Activated CD4-positive, alpha-beta T cell treated with anti-CD3 and anti-CD28 coated beads, Interleukin-2, amount 10 ng/mL, durations not matched to agents 24 days and 14 days (primary cell): ENCODE results near the gene BRD3OS. TPM values are rescaled to one million over a fixed set of nuclear protein-coding genes. Genes with fewer than 3 reads are reported as not detected.

ENCODE experiments used
- DNase-seq: peaks from one replicate; pipeline ENCODE4 v3.0.0; 2022
- H3K27ac Mint-ChIP-seq: one replicate; pipeline ENCODE4 v1.8.0; 2022; ENCODE audit warnings: mild to moderate bottlenecking, mixed read lengths
- H3K27me3 Mint-ChIP-seq: one replicate; pipeline ENCODE4 v1.8.0; 2022; ENCODE audit warnings: mixed read lengths
- H3K36me3 Mint-ChIP-seq: one replicate; pipeline ENCODE4 v1.8.0; 2022; ENCODE audit warnings: low read depth, mild to moderate bottlenecking, mixed read lengths
- H3K4me1 Mint-ChIP-seq: one replicate; pipeline ENCODE4 v1.8.0; 2021; ENCODE audit warnings: mixed read lengths
- H3K4me3 Mint-ChIP-seq: one replicate; pipeline ENCODE4 v1.8.0; 2022; ENCODE audit warnings: mild to moderate bottlenecking, moderate library complexity, mixed read lengths
- H3K9me3 Mint-ChIP-seq: one replicate; pipeline ENCODE4 v1.8.0; 2021; ENCODE audit warnings: mixed read lengths
- intact Hi-C: fragments of 100-400 bp; cut with micrococcal nuclease; formaldehyde crosslinking; loops from one replicate; pipeline ENCODE4 v1.15.1; 2023
- total RNA-seq: library from RNA; stranded (reverse); gene quantifications from 2 replicates; pipeline ENCODE4 v1.2.3, GENCODE V29; 2022

The BRD3OS gene, protein sequence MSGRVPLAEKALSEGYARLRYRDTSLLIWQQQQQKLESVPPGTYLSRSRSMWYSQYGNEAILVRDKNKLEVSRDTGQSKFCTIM
- 12.6 and 14.9 TPM in 2 replicates for total RNA-seq

DNA sequence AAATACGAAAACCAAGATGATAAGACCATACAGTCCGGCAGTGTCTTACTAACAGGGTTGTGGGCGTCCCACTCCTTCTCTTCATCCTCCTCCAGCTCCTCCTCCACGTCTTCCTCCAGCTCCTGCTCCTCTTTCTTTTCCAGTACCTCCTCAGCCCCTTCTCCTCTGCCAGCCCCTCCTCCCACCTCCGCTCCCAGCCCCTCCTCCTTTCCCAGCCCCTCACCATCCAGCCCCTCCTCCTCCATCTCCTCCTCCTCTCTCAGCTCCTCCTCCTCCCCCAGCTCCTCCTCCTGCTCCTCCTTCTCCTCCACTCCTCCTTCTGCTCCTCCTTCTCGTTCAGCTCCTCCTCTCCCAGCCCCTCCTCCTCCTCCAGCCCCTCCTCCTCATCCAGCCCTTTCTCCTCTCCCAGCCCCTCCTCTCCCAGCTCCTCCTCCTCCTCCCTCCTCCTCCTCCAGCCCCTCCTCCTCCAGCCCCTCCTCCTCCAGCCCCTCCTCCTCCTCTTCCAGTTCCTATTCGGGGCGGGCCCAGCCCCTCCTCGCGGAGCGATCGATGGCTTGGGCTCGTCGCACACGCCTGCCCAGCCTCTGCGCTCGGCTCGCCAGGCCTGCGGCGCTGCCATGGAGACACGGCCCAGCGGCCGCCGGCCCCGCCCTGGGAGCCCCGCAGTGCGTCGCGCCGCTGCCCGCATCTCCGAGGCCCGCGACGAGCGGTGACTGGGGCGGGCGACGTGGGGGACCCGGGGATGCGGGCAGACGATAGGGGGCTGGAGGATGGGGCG, at the start of gene BRD3OS:
Gene BRD3OS, plus strand, starts transcription at position 654 of the 778 bp plus-strand sequence. CDS start 1,267 bp downstream, outside the sequence.
- peak; percentile 97 for DNase-seq
- Mint-ChIP-seq H3K4me3 (peak within 1 kb of the TSS; percentile 83), H3K36me3 (peaks cover 8% of the 10 kb centered on the region), H3K4me1 (peaks cover 4% of the 10 kb centered on the region), H3K27ac (peak within 1 kb of the TSS; percentile 79), H3K9me3 (no peaks in the 10 kb centered on the region), H3K27me3 (no peaks in the 10 kb centered on the region)
- intact Hi-C loops = loop anchor here (1.0 to 5.0 kb wide), 4 partner anchors 33 to 139 kb away; partner anchors contain the start of genes BRD3, RNU6ATAC, VAV2 and WDR5

DNA sequence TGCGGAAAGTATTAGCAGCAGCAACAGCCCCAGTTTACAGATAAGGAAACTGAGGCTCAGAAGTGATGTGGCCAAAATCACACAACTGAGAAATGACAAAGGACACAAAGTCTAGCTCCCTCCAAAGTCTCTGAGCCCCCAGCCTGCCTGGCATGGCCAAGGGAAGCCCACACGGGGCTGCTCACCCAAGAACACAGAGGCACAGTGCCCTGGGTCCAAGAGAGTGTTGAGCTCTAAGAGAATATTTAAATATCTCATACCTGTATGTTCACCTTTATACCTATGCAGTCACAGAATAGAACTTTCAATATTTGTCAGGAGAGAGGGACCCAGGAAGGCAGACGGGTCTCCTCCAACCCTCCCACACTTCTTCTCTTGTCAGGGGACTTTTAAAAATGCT, 49.8 kb upstream of the BRD3OS start:
- H3K27me3 Mint-ChIP-seq = no peaks in the 10 kb centered on the region
- no peaks in the 10 kb centered on the region for H3K36me3 Mint-ChIP-seq
- no peak overlapping the region for H3K27ac Mint-ChIP-seq
- no peaks in the 10 kb centered on the region for H3K9me3 Mint-ChIP-seq
- intact Hi-C loops = no loop called here
- no peak overlapping the region for H3K4me3 Mint-ChIP-seq
- no peak for DNase-seq
- H3K4me1 Mint-ChIP-seq = no peaks in the 10 kb centered on the region

DNA sequence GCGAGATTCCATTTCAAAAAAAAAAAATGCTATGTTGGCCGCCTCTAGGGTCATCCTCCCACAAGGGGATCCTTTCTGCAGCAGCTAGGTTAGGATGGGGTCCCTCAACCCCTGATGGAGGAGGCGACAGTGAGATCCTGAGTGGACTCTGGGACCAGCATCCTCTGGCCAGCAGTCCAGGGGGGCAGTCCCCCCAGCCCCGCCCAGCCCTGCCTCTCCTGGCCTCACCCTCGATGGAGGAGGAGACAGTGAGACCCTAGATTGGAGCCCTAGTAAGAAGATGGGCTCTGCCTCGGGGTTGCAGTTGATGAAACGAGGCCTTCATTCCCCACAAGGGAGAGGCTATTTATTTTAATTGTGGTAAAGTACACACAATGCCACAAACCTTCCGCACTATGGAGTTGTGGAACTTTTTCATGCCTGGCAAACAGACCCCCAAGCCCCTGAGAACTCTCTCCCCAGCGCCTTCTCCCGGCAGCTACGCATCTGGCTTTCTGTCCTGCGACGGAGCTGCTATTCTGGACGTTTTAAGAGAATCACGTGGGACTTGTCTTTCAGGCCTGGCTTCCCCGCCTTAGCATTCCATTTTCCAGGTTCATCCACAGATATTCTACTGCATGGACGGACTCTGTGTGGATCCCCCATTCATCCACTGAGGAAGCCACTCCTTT, 49.0 kb upstream of the BRD3OS start:
- no peaks in the 10 kb centered on the region for H3K9me3 Mint-ChIP-seq
- H3K27ac Mint-ChIP-seq = no peak overlapping the region
- H3K27me3 Mint-ChIP-seq = no peaks in the 10 kb centered on the region
- DNase-seq = no peak
- H3K4me3 Mint-ChIP-seq = no peak overlapping the region
- intact Hi-C loops = no loop called here
- H3K4me1 Mint-ChIP-seq = no peaks in the 10 kb centered on the region
- no peaks in the 10 kb centered on the region for H3K36me3 Mint-ChIP-seq

DNA sequence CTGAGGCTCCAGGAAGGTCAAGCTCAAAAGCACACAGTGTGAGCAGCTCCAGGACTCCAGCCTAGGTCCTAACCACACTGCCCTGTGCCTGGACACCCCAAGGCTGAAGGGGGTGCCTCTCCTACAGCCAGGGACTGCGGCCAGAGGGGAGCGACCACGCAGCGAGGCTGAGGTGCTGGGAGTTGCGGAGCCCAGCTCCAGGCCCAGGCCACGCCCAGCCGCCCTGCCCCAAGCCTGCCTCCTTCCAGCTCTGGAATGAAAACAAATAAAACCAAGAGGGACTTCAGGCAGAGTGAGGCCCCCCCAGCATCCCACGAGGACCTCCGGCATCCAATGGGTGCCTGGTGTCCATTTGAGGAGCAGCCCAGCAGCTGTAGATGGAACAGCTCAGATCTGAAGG, 48.4 kb upstream of the BRD3OS start:
- H3K9me3 Mint-ChIP-seq = no peaks in the 10 kb centered on the region
- intact Hi-C loops = no loop called here
- H3K4me3 Mint-ChIP-seq = no peak overlapping the region
- no peaks in the 10 kb centered on the region for H3K36me3 Mint-ChIP-seq
- H3K4me1 Mint-ChIP-seq = no peaks in the 10 kb centered on the region
- no peaks in the 10 kb centered on the region for H3K27me3 Mint-ChIP-seq
- DNase-seq = no peak
- no peak overlapping the region for H3K27ac Mint-ChIP-seq

DNA sequence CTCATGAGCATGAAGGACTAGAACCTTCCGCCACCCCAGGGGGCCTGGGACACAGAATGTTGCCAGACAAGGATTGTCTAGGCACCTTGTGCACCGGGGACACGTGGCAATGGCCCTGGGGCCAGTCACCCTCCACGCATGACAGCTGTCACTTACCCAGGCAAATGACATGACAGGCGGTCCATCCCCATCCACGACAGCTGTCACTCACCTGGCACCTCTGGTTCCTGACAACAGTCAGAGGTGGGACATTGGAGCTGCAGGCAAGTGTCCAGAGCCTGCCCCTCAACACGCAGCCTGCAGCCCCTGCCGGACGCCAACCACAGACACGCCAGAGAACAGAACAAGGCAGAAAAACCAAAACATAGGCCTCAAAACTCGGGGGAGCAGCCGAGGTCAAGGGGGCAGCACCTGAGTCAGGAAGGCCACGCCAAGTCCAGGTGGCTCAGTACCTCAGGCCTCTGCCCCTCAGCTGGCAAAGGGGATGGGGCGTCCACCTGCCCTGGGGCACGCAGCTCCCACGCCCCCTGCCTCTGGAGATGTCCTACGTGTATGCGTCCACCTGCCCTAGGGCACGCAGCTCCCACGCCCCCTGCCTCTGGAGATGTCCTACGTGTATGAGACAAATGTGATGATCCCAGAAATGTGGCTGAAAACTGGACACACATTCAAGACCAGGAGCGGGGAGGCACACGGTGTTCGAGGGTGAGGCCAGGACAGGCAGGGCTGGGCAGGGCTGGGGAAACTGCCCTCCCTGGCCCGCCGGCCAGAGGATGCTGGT, 47.7 kb upstream of the BRD3OS start:
- no peaks in the 10 kb centered on the region for H3K27me3 Mint-ChIP-seq
- no peaks in the 10 kb centered on the region for H3K9me3 Mint-ChIP-seq
- H3K36me3 Mint-ChIP-seq = no peaks in the 10 kb centered on the region
- intact Hi-C loops = no loop called here
- H3K4me3 Mint-ChIP-seq = no peak overlapping the region
- no peak for DNase-seq
- H3K27ac Mint-ChIP-seq = no peak overlapping the region
- H3K4me1 Mint-ChIP-seq = no peaks in the 10 kb centered on the region

DNA sequence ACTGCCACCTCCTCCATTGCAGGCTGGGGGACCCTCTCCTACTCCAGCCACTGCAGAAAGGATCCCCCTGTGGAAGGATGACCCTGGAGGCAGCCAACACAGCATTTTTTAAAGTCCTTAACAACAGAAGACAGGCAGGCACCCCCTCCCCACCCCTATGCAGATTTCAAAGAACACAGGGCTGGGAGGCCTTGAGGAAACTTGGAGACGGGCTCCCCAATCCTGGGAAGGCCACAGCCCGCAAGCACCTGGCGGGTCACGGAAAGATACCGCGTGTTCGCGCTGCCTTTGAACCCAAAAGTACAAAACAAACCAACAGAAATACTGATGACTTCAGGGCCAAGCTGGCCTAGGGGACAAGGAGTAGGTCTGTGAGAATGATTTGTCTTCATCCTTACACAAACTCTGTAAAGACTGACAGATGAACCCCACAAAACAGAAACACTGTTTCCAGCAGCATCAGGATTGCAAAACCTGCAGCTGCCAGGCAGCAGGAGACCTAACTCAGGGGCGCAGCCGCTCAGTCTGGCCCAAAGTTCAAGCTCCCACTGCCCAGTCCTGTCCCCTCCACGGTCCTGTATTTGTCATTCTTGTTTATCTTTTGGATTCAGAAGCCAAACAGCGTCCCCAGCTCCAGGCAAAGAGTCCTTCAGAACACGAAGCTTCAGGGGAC, 46.9 kb upstream of the BRD3OS start:
- DNase-seq = no peak
- no peaks in the 10 kb centered on the region for H3K9me3 Mint-ChIP-seq
- H3K36me3 Mint-ChIP-seq = no peaks in the 10 kb centered on the region
- H3K27me3 Mint-ChIP-seq = no peaks in the 10 kb centered on the region
- intact Hi-C loops = no loop called here
- H3K4me3 Mint-ChIP-seq = no peak overlapping the region
- no peak overlapping the region for H3K27ac Mint-ChIP-seq
- no peaks in the 10 kb centered on the region for H3K4me1 Mint-ChIP-seq

DNA sequence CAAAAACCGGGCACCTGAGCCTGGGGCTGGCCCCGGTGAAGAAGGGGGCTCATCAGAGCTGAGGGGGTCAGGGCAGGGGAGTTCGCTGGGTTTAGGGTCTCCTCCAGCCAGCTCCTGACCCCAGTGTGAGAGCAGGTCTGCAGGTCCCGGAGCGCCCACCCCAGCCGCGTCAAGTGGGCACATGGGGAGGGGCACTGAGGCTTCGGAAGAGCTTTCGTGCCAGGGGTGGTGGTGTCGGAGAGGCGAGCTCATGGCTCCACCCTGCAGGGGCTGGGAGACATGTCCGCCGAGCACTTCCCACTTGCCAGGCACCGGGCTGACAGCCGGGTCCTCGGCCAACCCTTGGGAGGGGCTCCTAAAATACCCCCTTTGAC, 46.4 kb upstream of the BRD3OS start:
- H3K36me3 Mint-ChIP-seq = no peaks in the 10 kb centered on the region
- H3K9me3 Mint-ChIP-seq = no peaks in the 10 kb centered on the region
- H3K27me3 Mint-ChIP-seq = no peaks in the 10 kb centered on the region
- H3K4me3 Mint-ChIP-seq = no peak overlapping the region
- H3K4me1 Mint-ChIP-seq = no peaks in the 10 kb centered on the region
- H3K27ac Mint-ChIP-seq = no peak overlapping the region
- intact Hi-C loops = no loop called here
- DNase-seq = no peak

DNA sequence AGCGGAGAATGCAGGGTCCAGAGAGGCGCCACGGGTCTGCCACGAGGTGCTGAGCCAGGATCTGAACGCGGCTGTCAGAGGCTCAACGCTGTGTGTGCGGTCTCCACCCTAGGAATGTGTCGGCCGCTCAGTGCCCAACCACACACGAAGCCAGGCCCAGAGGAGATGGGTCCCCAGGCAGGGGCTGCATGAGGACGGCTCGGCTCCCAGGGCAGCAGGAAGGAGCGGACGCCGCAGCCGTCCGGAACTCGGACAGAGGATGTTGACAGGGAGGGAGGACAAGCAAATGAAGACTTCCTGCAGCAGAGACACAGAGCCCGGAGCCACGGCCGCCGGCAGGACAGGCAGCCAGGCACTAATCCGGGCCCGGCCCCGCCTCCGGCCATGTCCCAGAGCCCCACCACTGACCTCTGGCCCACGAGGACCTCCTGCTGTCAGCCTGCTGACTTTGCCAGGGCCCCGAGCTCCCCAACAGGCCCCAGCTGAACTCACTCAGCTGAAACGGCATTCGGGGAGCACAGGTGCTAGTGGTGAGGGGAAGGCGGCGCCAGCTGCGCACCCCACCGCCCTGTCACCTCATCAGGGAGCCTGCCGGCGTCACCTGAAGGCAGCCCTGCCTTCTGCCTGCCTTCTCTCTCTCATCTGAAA, 45.9 kb upstream of the BRD3OS start:
- Mint-ChIP-seq H3K36me3 (no peaks in the 10 kb centered on the region), H3K4me1 (no peaks in the 10 kb centered on the region), H3K27me3 (no peaks in the 10 kb centered on the region), H3K27ac (no peak overlapping the region), H3K4me3 (no peak overlapping the region), H3K9me3 (no peaks in the 10 kb centered on the region)
- intact Hi-C loops = no loop called here
- no peak for DNase-seq

DNA sequence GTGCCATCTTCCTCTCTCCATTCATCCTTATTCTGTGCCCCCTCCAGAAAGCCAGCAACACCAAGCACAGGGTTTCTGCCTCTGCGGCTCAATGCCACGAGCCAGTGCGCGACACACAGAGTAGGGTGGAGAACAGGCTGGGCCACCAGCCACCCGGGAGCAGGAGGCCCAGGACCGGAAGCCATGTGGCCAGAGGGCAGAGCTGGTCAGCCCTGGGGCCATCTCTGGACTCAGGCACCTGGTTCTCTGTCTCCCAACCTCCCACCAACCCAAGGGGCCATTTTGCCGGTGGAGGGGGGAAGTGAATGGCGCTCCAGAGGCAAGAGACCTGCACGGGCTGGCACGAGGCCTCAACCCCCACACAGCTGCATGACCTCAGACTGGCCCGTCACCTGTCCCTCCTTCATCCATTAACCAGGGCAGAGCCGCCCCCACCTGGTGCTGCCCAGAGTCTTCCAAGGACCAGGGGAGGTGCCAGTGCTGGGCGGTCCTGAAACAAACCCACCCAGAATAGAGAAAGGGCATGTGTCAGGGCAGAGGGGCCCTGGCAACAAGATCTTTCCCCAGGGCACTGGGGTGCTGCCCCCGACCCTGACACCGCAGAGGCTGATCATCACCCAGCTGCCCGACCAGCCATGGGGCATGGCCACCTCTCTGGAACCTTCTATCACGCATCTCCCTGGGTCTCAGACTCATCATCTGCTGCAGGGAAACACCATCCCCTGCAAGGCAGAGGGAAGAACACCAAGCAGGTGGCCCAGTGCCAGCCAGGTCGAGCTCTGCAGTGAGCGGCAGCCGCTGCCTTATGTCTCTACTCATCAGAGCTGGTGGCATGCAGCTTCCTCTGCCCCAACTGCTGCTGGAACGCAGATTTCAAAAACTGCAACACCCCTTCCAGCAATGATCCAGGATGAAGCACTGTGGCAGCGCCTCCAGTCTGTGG, 45.1 kb upstream of the BRD3OS start:
- H3K36me3 Mint-ChIP-seq = no peaks in the 10 kb centered on the region
- H3K27me3 Mint-ChIP-seq = no peaks in the 10 kb centered on the region
- H3K27ac Mint-ChIP-seq = no peak overlapping the region

DNA sequence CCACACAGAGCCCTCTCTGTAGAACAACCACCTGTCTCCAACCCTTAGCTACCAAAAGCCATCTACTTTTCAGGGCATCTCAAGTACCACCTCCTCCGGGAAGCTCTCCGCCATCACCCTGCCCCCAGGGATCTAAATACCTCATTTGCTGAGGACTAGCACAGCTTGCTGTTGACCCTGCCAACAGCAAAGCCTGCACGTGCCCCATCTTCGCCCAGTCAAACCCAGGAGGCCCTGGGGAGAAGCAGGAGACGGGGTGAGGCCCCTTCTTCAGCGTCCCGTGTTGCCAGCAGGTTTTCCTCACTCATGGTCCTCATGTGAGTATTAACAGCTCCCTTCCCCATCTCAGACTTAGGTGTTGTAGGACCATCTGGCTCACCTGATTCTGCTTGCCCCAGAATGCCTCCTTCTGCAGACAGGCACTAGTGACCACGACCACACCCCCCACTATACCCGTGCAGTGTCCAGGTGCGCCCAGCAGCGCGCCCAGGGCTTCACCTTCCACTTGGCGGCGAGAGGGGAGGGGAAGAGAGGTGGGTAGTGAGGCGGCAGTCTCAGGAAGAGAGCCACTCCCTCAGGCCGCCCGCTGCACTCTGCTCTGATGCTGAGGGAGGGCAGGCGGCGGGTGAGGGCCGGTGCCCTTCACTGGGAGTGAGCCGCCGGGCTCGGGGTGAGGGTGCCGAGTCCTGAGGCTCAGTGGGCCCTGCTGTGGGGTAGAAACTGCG, 44.3 kb upstream of the BRD3OS start:
- no peak for DNase-seq
- intact Hi-C loops = no loop called here
- Mint-ChIP-seq H3K4me3 (no peak overlapping the region), H3K9me3 (no peaks in the 10 kb centered on the region), H3K36me3 (no peaks in the 10 kb centered on the region), H3K27ac (no peak overlapping the region), H3K27me3 (no peaks in the 10 kb centered on the region), H3K4me1 (no peaks in the 10 kb centered on the region)

More for the DNA sequence above, 45.1 kb upstream of the BRD3OS start:
- intact Hi-C loops = no loop called here
- Mint-ChIP-seq H3K4me1 (no peaks in the 10 kb centered on the region), H3K9me3 (no peaks in the 10 kb centered on the region), H3K4me3 (no peak overlapping the region)
- DNase-seq = no peak

DNA sequence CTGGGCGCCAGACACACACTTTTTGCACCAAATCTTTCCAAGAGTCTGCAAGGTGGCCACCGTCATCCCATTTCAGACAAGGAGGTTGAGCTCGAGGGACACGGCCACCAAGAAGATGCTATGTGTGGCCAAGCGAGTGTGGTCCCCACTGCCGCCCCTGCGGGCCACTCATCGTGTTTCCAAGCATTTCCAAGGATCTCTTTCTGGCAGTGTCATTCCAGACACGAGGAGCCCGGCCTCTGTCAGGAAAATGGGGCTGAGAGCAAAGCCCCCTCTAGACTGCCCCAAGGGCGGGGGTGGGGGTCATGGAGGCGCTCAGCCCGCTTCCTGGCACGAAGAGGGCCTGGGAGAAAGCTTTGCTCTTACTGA, 43.7 kb upstream of the BRD3OS start:
- no peak for DNase-seq
- Mint-ChIP-seq H3K36me3 (no peaks in the 10 kb centered on the region), H3K27me3 (no peaks in the 10 kb centered on the region), H3K4me1 (no peaks in the 10 kb centered on the region), H3K27ac (no peak overlapping the region), H3K4me3 (no peak overlapping the region), H3K9me3 (no peaks in the 10 kb centered on the region)
- intact Hi-C loops = no loop called here
